ENCODE data around the gene CERK.

GRCh38 chr22:46708766-46709330, 29.2 kb downstream of the CERK start:
- TF ChIP-seq POLR2AphosphoS5 (IDR thresholded peaks at IDR 0.05; ENCODE audit: borderline replicate concordance, low read depth, low read length) (no peak), EZH2 (IDR thresholded peaks at IDR 0.05) (no peak), FOXP2 (optimal IDR thresholded peaks at IDR 0.05; ENCODE audit: control extremely low read depth, extremely low read length, insufficient read depth) (no peak)

Measured in SK-N-MC (cell line).